GM21390 (cell line): ENCODE measurements around the gene TTL.
"Not testable (repeated sequence)": the region's sequence is repeated elsewhere in the genome, so short reads cannot be mapped to it uniquely, and the experiment has no call there.

Experiments
- ATAC-seq: cut with Tn5 transposase; IDR thresholded peaks from one replicate; pipeline ENCODE4 v1.9.1; 2021; ENCODE audit not compliant: unreplicated experiment

TTL gene

GRCh38 chr2:112519506-112519905 lies 37.5 kb downstream of the TTL start:
- ATAC-seq: no peak

GRCh38 chr2:112520234-112520783 lies 38.4 kb downstream of the TTL start:
- no peak for ATAC-seq

DNA sequence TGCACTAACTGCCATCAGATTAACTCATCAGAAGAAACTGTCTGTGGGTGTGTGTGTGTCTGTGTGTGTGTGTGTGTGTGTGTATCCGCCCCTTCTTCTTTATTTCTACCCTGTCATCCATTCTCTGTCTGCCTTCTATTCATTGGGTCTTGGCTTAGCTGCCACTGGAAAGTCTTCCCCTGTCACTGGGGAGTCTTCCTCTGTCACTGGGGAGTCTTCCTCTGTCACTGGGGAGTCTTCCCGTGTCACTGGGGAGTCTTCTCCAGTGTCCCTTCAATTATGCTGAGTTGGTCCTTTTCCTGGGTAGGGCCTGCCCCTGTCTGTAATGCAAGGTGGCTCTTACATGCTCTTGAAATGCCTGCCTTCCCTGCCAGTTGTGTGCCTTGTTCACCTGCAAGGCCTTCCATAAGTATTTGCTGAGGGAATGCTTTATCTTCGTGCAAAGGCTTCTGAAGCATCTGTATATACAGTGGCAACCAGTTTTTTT lies 41.4 kb downstream of the TTL start:
- ATAC-seq: no peak

- ATAC-seq: not testable (repeated sequence)
Measured at GRCh38 chr2:112524276-112524675, 42.3 kb downstream of the TTL start.

GRCh38 chr2:112528541-112528940 lies 46.6 kb downstream of the TTL start:
- no peak for ATAC-seq

DNA sequence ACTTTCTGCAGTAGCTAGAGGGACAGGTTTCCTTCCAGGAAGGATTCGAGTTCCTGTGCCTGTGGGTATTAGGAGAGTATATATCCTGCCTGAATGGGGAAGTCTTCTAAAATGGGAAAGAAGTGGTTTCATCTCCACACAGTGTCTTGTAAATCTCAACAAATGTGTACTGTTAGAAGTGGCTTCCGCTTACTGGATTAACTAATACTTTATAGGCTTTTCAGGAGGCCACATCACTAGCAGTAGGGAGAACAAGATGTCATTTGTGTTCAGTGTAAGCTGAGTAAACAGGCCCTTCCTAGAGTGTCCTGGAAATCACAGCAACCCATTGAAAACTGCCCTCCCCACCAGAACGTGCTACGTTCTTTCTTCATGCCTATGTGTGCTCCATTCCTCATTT lies 47.8 kb downstream of the TTL start:
- no peak for ATAC-seq

- ATAC-seq: no peak
Measured at GRCh38 chr2:112530728-112531127, 48.8 kb downstream of the TTL start.

- no peak for ATAC-seq
Measured at GRCh38 chr2:112534826-112535225, 52.9 kb downstream of the TTL start.

- not testable (repeated sequence) for ATAC-seq
Measured at GRCh38 chr2:112536665-112537064, 54.7 kb downstream of the TTL start.

DNA sequence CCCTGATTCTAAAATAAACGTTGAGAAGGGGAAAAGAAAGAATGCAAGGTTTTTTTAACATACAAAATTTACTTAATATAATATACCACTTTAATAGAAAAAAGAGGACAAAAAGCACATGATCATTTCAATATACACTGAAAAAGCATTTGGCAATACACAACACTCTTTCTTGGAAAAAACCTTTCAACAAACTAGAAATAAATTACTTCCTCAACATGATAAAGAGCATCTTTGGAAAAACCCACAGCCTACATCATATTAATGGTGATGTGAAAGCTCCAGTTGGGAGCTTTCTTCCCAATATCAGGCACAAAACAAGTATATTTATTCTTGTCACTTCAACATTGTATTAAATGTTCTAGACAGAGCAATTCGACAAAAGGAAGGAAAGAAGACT lies 57.4 kb downstream of the TTL start:
- ATAC-seq: no peak

GRCh38 chr2:112540906-112541305 lies 59.0 kb downstream of the TTL start:
- no peak for ATAC-seq

DNA sequence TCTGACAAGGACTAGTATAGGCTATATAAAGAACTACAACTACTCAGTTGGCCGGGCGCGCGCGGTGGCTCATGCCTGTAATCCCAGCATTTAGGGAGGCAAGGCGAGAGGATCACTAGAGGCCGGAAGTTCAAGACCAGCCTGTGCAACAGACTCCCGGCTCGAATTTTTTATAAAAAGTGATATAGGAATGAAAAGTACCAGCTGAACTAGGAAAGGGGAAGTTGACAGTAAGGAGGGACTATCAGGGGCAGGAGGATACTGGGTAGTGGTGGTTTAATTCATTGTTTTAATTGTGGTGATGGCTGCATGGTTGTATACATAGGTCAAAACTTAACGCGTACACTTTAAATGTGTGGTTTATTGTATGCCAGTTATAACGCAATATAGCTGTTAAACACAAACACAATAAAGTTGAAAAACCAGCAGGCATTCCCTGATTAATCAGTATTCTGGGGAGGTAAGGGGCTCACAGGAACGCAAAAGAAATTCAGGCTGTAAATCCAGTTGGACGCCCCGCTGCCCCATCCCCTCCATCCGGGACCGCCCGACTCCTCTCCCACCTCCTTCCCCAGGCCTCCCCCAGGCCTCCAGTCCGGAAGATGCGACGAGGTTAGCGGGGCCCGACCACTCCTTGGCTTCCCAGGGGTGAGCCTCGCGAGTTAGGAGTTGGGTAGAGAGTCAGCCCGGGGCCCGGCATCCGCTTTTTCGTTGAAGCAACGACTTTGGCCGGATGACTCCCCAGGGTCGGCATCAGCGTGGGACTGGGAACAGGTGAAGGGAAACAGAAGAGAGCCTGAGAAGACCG lies 59.6 kb downstream of the TTL start:
- peak; percentile 56 for ATAC-seq

DNA sequence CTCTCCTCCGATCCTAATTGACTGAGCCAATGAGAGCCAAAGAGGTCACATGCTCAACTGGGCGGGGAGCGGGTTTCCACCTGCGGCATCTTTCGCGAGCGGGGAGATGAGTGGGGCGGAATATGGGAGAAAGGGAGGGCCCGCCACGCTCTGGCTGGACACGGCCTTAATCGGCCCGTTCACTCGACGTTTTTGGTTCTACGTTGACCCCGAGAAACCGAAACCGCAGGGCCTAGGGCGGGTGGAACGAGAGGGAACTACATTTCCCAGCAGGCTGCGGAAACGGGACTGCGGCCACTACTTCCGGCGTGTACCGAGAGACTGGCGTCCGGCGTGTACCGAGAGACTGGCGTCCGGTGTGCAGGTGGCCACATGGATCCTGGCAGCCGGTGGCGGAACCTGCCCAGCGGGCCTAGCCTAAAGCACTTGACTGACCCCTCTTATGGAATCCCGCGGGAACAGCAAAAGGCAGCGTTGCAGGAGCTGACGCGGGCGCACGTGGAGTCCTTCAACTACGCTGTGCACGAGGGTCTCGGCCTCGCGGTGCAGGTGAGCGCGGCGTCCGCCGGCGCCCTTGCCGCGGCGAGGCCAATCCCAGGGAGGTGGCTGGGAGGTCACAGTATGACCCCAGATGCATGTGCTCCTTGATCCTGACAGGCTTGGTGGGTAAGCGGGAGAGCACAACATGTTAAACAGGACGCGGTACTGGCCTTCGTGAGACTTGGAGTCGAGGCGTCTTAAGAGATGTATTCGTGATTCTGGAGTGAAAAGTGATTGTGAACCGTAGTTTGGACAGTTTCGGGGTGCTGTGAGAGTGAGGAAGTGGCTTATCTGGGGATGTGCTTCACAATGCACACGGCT lies 60.4 kb downstream of the TTL start, which contains the start of gene POLR1B:
POLR1B (plus strand) TSS at position 343 of the 861 bp plus-strand sequence; CDS start at position 373, 30 bp downstream.
- ATAC-seq: peak; percentile 76

GRCh38 chr2:112542984-112543661 lies 61.2 kb downstream of the TTL start:
- peak; percentile 8 for ATAC-seq

DNA sequence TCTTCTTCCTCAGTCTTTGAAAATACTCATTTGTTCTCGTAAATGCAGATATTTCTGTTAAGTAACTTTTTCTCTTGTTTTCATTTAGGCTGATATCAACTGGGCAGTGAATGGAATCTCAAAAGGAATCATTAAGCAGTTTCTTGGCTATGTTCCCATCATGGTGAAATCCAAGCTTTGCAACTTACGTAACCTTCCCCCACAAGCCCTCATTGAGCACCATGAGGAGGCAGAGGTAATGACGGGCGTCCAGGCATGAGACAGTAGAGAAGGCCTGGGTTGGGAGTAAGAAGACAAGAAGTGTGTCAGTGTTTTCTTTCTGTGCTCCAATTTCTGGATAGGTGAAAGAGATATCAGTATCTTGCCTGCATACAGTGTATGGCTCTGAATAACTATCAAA lies 65.4 kb downstream of the TTL start:
- no peak for ATAC-seq

GRCh38 chr2:112548980-112549379 lies 67.0 kb downstream of the TTL start:
- ATAC-seq: no peak

- no peak for ATAC-seq
Measured at GRCh38 chr2:112566104-112566503, 84.1 kb downstream of the TTL start.

DNA sequence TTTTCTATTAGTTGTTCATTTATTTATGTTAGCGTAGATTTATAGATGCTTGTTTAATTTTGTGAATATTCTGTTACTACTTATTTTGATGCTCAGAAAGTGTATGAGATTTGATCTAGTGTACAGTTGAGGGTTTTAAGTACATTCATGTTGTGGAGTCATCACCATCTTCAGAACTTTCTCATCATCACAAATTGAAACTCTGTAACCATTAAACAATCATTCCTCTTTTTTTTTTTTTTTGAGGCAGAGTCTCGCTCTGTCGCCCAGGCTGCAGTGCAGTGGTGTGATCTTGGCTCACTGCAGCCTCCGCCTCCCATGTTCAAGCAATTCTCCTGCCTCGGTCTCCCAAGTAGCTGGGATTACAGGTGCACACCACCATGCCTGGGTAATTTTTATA lies 84.6 kb downstream of the TTL start:
- ATAC-seq: not testable (repeated sequence)

- no peak for ATAC-seq
Measured at GRCh38 chr2:112572005-112572404, 90.0 kb downstream of the TTL start.

DNA sequence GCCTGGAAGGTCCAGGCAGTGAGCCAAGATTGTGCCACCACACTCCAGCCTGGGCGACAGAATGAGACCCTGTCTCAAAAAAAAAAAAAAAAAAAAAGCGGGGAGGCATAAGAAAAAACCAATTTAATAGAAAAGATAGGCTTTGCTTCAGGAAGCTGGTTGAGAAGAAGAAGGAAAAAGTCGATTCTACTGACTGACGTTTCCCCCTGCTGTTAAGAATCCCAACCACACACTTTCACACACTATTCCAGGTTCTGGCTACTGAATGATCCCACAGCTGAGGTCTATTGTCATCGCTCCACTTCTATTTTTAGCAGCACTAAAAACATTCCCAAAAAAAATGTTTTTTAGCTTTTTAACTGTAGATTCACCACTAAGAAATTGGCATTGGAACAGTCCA lies 95.8 kb downstream of the TTL start:
- ATAC-seq: no peak

GRCh38 chr2:112579241-112579640 lies 97.3 kb downstream of the TTL start:
- ATAC-seq: no peak
